Fibroblast of pulmonary artery (primary cell): Measurements from ENCODE around the gene AGER.

Source experiments
- DNase-seq: peaks from one replicate; pipeline ENCODE4 v3.0.0-alpha.2; 2010; ENCODE audit warnings: low read depth
- H3K4me3 ChIP-seq: replicated peaks from 2 replicates; pipeline ENCODE4 v1.5.1; 2011; ENCODE audit warnings: low read depth, mild to moderate bottlenecking, control low read depth, low read length, moderate library complexity
- TF ChIP-seq, protein P1 (sequence below): IDR thresholded peaks from 2 replicates; pipeline ENCODE4 v1.5.1; 2011; ENCODE audit warnings: mild to moderate bottlenecking, control low read depth, low read length, inconsistent platforms; ENCODE audit errors: missing control alignments

AGER gene

GRCh38 chr6:32184084-32184640, at the start of gene AGER:
Gene AGER, minus strand, starts transcription at chr6:32184253. Its CDS starts 31 bp downstream, at chr6:32184222.
- TF ChIP-seq, protein P1, sequence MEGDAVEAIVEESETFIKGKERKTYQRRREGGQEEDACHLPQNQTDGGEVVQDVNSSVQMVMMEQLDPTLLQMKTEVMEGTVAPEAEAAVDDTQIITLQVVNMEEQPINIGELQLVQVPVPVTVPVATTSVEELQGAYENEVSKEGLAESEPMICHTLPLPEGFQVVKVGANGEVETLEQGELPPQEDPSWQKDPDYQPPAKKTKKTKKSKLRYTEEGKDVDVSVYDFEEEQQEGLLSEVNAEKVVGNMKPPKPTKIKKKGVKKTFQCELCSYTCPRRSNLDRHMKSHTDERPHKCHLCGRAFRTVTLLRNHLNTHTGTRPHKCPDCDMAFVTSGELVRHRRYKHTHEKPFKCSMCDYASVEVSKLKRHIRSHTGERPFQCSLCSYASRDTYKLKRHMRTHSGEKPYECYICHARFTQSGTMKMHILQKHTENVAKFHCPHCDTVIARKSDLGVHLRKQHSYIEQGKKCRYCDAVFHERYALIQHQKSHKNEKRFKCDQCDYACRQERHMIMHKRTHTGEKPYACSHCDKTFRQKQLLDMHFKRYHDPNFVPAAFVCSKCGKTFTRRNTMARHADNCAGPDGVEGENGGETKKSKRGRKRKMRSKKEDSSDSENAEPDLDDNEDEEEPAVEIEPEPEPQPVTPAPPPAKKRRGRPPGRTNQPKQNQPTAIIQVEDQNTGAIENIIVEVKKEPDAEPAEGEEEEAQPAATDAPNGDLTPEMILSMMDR, result no peak
- no peak for DNase-seq

GRCh38 chr6:32226434-32226833, 42.4 kb upstream of the AGER start:
- no peak for DNase-seq
- TF ChIP-seq, protein P1, result no peak
- H3K4me3 ChIP-seq, result no peak overlapping the region

More at GRCh38 chr6:32184084-32184640, at the start of gene AGER:
- H3K4me3 ChIP-seq, result no peak within 1 kb of the TSS

GRCh38 chr6:32224696-32225095, 40.6 kb upstream of the AGER start:
- no peak overlapping the region for H3K4me3 ChIP-seq
- TF ChIP-seq, protein P1, result no peak
- no peak for DNase-seq

GRCh38 chr6:32223258-32224235, 39.5 kb upstream of the AGER start, which contains the start of gene NOTCH4:
Gene NOTCH4, minus strand, starts transcription at chr6:32224067. Its CDS starts 139 bp downstream, at chr6:32223928.
- no peak within 1 kb of the TSS for H3K4me3 ChIP-seq
- TF ChIP-seq, protein P1, result no peak
- DNase-seq, result no peak

DNA sequence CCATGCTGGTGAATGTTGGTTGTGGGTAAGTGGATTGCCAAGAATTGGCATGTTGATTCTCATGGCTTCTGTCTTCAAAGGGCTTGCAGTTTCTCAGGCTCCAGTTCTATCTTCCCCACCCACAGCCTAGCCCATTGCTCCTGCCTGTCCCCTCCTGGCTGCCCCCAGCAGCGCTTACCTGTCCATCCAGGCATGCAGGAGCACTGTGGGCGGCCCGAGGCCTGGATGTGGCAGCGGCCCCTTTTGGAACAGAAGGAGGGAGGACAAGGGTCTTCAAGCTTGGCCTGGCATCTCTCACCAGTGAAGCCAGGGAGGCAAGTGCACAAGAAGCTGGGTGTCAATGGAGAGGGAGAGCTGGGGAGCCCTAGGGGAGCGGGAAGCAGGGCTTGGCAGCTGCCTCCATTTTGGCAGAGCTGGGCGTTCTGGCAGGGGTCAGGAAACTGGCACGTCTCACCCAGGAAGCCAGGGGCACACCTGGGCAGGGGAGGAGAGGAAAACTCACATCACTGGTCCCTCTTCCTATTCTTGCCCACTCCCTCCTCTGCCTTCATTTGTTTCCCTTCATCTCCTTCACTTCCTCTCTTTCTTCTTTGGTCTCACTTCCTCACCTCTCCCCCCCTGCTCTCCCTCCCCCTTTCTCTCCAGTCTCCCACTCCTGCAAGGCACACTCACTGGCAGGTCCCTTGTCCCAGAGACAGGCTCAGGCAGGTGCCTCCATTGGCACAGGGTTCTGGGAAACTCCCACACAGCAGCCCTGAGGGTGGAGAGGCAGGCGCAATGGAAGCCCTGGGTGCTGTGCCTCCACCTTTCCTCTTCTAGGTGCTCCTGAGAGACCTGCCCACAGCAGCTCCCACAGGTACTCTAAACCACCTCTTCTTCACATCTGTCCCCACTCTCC, 38.5 kb upstream of the AGER start:
- TF ChIP-seq, protein P1, result no peak
- H3K4me3 ChIP-seq, result no peak overlapping the region
- DNase-seq, result no peak

DNA sequence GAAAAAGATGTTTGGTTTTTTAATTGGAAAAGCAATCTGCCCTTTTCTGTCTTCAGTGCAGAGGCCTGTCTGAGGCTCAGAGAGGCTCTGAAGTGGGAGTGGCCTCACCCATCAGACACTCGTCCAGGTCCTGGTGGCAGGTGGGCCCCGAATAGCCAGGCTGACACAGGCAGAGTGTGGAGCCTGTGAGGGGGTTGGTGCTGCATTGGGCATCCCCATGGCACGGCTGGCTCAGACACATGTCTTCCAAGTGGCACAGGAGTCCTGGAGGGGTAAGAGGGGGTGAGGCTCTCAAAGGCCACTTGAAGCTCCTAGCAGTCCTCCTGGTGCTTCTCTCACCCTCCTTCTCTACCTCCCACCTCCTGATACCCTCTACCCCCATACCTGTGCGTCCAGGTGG, 36.0 kb upstream of the AGER start:
- TF ChIP-seq, protein P1, result no peak
- no peak overlapping the region for H3K4me3 ChIP-seq
- no peak for DNase-seq
